HL-60 (cell line): ENCODE data around the gene CLSTN3.

Experiments used
- CTCF ChIP-seq: IDR thresholded peaks from one replicate; pipeline ENCODE4 v1.5.1; 2011; ENCODE audit warnings: low read length, control low read depth, inconsistent platforms; ENCODE audit not compliant: insufficient read depth
- POLR2AphosphoS5 ChIP-seq: IDR thresholded peaks from 2 replicates; pipeline ENCODE4 v1.6.1; 2012; ENCODE audit warnings: low read depth

- no peak for TF ChIP-seq CTCF
- no peak for TF ChIP-seq POLR2AphosphoS5
These were observed 77.9 kb downstream of the CLSTN3 start for GRCh38 chr12:7207866-7208625.
